ENCODE results near the gene PTPRD.

The PTPRD gene

GRCh38 chr9:9819886-9820285 is 792.9 kb downstream of the PTPRD start:
- DNase-seq (ENCODE audit: low spot score in 2 of 2): no peak
- no peak overlapping the region for H3K27ac Mint-ChIP-seq
- no peaks in the 10 kb centered on the region for H3K36me3 Mint-ChIP-seq
- H3K4me3 Mint-ChIP-seq: no peak overlapping the region
- no peaks in the 10 kb centered on the region for H3K4me1 Mint-ChIP-seq
- ATAC-seq: no peak
- peaks cover 7% of the 10 kb centered on the region for H3K9me3 Mint-ChIP-seq

- H3K4me3 Mint-ChIP-seq: no peak overlapping the region
These were observed 795.6 kb downstream of the PTPRD start for GRCh38 chr9:9817176-9817575.

DNA sequence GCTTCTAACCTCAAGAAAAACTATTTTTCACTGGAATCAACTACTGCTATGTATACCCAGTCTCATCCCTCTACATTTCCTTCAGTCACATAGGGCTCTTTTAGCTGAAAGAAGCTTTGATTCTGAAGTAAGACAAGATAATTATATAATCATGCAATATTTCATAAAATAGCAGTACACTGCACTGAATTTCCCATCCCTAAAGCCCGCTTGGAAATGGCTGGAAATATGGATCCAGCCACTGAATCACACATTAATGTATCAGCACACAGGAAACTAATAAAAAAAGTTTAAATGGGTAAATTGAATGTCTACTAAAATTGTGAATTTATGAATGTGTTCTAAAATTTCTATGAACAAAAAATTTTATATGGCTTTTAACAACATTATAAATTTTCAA is 808.7 kb downstream of the PTPRD start:
- Mint-ChIP-seq H3K27ac (no peak overlapping the region), H3K9me3 (peaks cover 13% of the 10 kb centered on the region), H3K4me3 (no peak overlapping the region), H3K4me1 (no peaks in the 10 kb centered on the region), H3K36me3 (no peaks in the 10 kb centered on the region)
- ATAC-seq (no peak), DNase-seq (ENCODE audit: low spot score in 2 of 2) (no peak)

More at GRCh38 chr9:9817176-9817575, 795.6 kb downstream of the PTPRD start:
- no peaks in the 10 kb centered on the region for H3K36me3 Mint-ChIP-seq
- H3K27ac Mint-ChIP-seq: no peak overlapping the region
- peaks cover 9% of the 10 kb centered on the region for H3K9me3 Mint-ChIP-seq
- no peak for DNase-seq (ENCODE audit: low spot score in 2 of 2)
- no peak for ATAC-seq
- no peaks in the 10 kb centered on the region for H3K4me1 Mint-ChIP-seq

DNA sequence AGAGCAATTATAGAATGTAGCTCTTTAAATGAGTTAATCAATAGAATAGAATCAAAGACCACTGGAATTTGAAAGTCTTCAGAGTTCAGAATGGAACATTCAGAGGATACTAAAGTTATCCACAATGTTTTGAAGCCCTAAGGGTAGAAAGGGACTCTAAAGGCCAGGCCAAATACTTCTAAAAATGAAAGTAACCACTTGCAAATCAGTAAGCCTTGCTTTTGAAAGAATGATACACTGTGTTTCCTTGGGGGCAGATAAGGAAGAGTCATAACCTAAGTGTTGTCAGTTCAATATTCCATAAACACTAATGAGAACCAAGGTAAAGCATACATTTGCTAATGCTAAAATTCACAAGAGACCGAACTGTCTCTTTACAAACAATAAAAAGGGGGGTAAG is 813.5 kb downstream of the PTPRD start:
- DNase-seq (ENCODE audit: low spot score in 2 of 2): no peak
- H3K4me3 Mint-ChIP-seq: no peak overlapping the region
- no peaks in the 10 kb centered on the region for H3K4me1 Mint-ChIP-seq
- no peaks in the 10 kb centered on the region for H3K36me3 Mint-ChIP-seq
- H3K9me3 Mint-ChIP-seq: peaks cover 21% of the 10 kb centered on the region
- ATAC-seq: no peak
- no peak overlapping the region for H3K27ac Mint-ChIP-seq

GRCh38 chr9:9792144-9792857 is 820.5 kb downstream of the PTPRD start:
- no peak overlapping the region for H3K27ac Mint-ChIP-seq
- no peaks in the 10 kb centered on the region for H3K4me1 Mint-ChIP-seq
- H3K36me3 Mint-ChIP-seq: no peaks in the 10 kb centered on the region
- H3K4me3 Mint-ChIP-seq: no peak overlapping the region
- DNase-seq (ENCODE audit: low spot score in 2 of 2) (no peak), ATAC-seq (no peak)
- peaks cover 11% of the 10 kb centered on the region for H3K9me3 Mint-ChIP-seq

DNA sequence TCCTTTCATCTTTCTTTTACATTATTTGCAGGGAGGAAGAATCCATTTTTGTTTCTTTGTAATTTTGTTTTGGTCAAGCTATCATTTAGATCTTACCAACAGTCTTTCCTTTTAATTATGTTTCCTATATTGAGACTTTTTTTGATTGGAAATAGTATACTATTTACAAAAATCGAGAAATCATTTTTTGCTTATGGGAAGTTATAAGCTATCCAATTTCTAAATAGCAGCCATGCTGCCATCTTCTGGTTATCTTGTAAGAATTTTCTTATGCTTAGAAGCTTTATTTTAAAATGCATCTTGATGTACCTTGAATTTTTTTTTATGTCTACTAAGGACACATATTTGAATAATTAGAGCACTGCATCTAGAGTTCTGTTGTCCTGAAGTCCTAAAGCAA is 821.2 kb downstream of the PTPRD start:
- ATAC-seq (no peak), DNase-seq (ENCODE audit: low spot score in 2 of 2) (no peak)
- no peaks in the 10 kb centered on the region for H3K36me3 Mint-ChIP-seq
- no peaks in the 10 kb centered on the region for H3K4me1 Mint-ChIP-seq
- no peak overlapping the region for H3K27ac Mint-ChIP-seq
- peaks cover 7% of the 10 kb centered on the region for H3K9me3 Mint-ChIP-seq
- no peak overlapping the region for H3K4me3 Mint-ChIP-seq

DNA sequence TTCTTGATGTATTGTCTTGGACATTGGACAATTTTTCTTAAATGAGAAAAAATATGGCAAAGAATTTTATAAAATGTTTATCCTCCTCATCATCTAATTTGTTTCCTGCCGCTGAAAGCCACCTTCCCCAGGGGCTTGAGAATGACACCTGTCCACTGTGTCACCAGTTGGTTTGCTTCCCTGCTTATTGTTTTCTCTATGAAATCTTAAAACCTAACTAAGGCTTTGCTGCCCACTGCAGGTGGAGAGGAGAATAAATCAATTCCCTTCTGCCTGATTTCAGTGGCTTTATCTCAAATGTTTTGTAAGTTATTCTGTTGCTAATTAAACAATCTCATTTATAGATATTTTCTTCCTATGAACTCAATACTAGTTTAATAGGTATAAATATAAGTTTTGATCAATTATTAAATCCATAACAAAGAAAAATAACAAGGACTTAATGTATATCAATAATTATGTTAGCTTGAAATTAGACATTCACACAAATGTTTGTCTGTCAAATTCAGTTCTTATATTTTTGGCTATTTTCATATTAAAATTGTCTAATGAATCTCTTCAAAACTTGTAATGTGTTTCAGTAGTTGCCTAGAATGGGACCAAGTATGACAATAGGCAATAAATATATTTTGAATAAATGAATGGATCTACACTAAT is 822.5 kb downstream of the PTPRD start:
- Mint-ChIP-seq H3K9me3 (peaks cover 3% of the 10 kb centered on the region), H3K4me3 (no peak overlapping the region), H3K27ac (no peak overlapping the region), H3K4me1 (no peaks in the 10 kb centered on the region), H3K36me3 (no peaks in the 10 kb centered on the region)
- ATAC-seq: no peak
- no peak for DNase-seq (ENCODE audit: low spot score in 2 of 2)

DNA sequence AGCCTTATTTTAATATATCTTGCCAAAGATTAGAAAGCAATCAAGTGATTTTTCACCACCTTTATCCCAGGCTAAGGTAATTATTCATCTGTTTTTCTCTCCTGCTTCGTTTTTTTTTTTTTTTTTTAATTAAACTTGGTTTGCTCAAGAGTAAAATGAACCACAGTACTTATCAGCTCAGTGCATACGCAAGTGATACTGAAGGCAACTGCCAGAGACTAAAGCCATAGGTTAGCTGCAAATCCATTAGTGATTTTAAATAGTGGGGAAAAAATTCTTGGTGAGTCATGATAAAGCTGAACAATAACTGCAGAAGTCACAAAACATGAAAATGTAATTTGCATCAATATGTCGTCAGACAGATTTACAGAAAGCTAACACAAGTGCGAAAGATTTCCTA is 829.1 kb downstream of the PTPRD start:
- DNase-seq (ENCODE audit: low spot score in 2 of 2) (no peak), ATAC-seq (no peak)
- Mint-ChIP-seq H3K27ac (no peak overlapping the region), H3K4me3 (no peak overlapping the region), H3K4me1 (no peaks in the 10 kb centered on the region), H3K36me3 (no peaks in the 10 kb centered on the region), H3K9me3 (peaks cover 3% of the 10 kb centered on the region)

DNA sequence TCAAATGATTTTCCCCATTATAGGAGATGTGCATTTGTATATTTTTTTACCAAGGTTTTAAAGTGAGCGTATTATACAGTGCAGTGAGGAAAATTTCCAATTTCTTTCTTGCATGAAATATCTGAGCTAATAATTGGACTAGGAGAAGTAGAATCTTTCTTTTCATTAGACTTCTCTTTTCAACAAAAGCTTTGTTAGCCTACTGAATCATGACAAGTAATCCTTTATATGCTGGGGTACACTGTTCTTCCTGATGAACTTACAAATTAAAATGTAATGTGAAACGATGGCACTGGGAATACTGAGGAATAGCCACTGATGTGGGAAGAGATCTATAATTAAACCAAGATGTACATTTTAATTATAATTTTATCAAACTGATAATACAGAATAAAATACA is 829.6 kb downstream of the PTPRD start:
- Mint-ChIP-seq H3K27ac (no peak overlapping the region), H3K4me3 (no peak overlapping the region), H3K4me1 (no peaks in the 10 kb centered on the region), H3K36me3 (no peaks in the 10 kb centered on the region), H3K9me3 (peaks cover 3% of the 10 kb centered on the region)
- ATAC-seq: no peak
- no peak for DNase-seq (ENCODE audit: low spot score in 2 of 2)

GRCh38 chr9:9778293-9778692 is 834.5 kb downstream of the PTPRD start:
- Mint-ChIP-seq H3K4me1 (no peaks in the 10 kb centered on the region), H3K36me3 (no peaks in the 10 kb centered on the region), H3K4me3 (no peak overlapping the region), H3K27ac (no peak overlapping the region), H3K9me3 (peaks cover 13% of the 10 kb centered on the region)
- DNase-seq (ENCODE audit: low spot score in 2 of 2): no peak
- no peak for ATAC-seq

- ATAC-seq: no peak
- no peak overlapping the region for H3K27ac Mint-ChIP-seq
- no peak overlapping the region for H3K4me3 Mint-ChIP-seq
- no peak for DNase-seq (ENCODE audit: low spot score in 2 of 2)
- peaks cover 10% of the 10 kb centered on the region for H3K9me3 Mint-ChIP-seq
- no peaks in the 10 kb centered on the region for H3K4me1 Mint-ChIP-seq
- no peaks in the 10 kb centered on the region for H3K36me3 Mint-ChIP-seq
These were observed 838.3 kb downstream of the PTPRD start for GRCh38 chr9:9774471-9774870.

- H3K27ac Mint-ChIP-seq: no peak overlapping the region
- no peaks in the 10 kb centered on the region for H3K36me3 Mint-ChIP-seq
- H3K9me3 Mint-ChIP-seq: peaks cover 11% of the 10 kb centered on the region
- H3K4me3 Mint-ChIP-seq: no peak overlapping the region
- DNase-seq (ENCODE audit: low spot score in 2 of 2): no peak
- no peaks in the 10 kb centered on the region for H3K4me1 Mint-ChIP-seq
- ATAC-seq: no peak
These were observed 841.5 kb downstream of the PTPRD start for GRCh38 chr9:9771314-9771713.

DNA sequence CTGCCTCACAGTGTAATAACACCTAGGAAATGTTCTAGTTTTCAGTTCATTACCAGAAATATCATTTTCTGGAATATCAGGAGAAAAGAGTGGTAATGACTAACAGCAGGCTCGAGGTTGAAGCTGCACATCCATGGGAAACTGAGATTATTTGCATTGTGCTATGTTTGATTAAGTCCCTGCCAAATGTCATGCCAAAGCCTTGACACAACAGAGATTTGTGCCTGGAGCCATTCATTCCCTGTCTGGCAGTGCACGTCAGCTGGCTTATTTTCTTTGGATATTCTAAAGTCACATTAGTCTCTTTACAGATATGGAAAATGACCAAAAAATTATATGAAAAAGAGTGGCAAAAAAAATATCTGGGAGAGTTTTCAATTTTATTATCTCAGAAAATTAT is 848.0 kb downstream of the PTPRD start:
- DNase-seq (ENCODE audit: low spot score in 2 of 2): no peak
- Mint-ChIP-seq H3K9me3 (peaks cover 31% of the 10 kb centered on the region), H3K27ac (no peak overlapping the region), H3K4me1 (no peaks in the 10 kb centered on the region), H3K36me3 (no peaks in the 10 kb centered on the region), H3K4me3 (no peak overlapping the region)
- ATAC-seq: no peak

GRCh38 chr9:9754186-9754585 is 858.6 kb downstream of the PTPRD start:
- ATAC-seq (no peak), DNase-seq (ENCODE audit: low spot score in 2 of 2) (no peak)
- Mint-ChIP-seq H3K27ac (no peak overlapping the region), H3K4me1 (no peaks in the 10 kb centered on the region), H3K4me3 (no peak overlapping the region), H3K36me3 (no peaks in the 10 kb centered on the region), H3K9me3 (peaks cover 14% of the 10 kb centered on the region)

GRCh38 chr9:9753266-9753665 is 859.5 kb downstream of the PTPRD start:
- ATAC-seq: no peak
- H3K36me3 Mint-ChIP-seq: no peaks in the 10 kb centered on the region
- no peak overlapping the region for H3K4me3 Mint-ChIP-seq
- H3K4me1 Mint-ChIP-seq: no peaks in the 10 kb centered on the region
- no peak for DNase-seq (ENCODE audit: low spot score in 2 of 2)
- no peak overlapping the region for H3K27ac Mint-ChIP-seq
- H3K9me3 Mint-ChIP-seq: peaks cover 15% of the 10 kb centered on the region

DNA sequence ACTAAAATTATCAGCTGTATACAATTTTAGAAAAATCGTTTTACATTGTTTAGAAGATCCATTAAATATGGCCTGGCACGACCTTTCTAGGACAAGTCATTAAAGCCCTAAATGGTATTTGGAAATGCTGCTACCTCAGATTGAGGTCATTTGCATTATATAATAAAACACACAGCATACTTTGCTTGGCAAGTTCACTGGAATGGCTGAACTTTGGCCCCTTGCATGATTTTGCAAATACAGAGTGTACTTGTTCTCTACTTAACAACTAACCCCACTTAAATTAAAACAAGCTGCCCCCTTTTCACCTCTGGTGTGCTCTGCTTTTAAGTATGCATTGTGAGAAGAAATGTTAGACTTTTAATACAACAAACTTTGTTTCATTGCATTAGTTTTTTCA is 860.1 kb downstream of the PTPRD start:
- Mint-ChIP-seq H3K9me3 (peaks cover 13% of the 10 kb centered on the region), H3K4me1 (no peaks in the 10 kb centered on the region), H3K27ac (no peak overlapping the region), H3K4me3 (no peak overlapping the region), H3K36me3 (no peaks in the 10 kb centered on the region)
- ATAC-seq: no peak
- no peak for DNase-seq (ENCODE audit: low spot score in 2 of 2)

Measured in stimulated activated effector memory CD8-positive, alpha-beta T cell treated with anti-CD3 and anti-CD28 coated beads, Interleukin-12 subunit alpha, Interleukin-12 subunit beta, amount 100 ng/mL, for 72 hours (primary cell).